HepG2 (cell line): ENCODE measurements around the gene MRPS5. TPM values are rescaled to one million over a fixed set of nuclear protein-coding genes. Genes with fewer than 3 reads are reported as not detected.
A peak's percentile ranks its signal among the peaks of the same experiment; 100 is the strongest.

Source experiments
- ETV5 ChIP-seq: IDR thresholded peaks from 2 replicates; pipeline ENCODE4 v1.6.1; 2018; ENCODE audit warnings: missing biosample characterization, missing genetic modification reagents, inconsistent platforms, borderline replicate concordance
- GTF2F1 ChIP-seq: fragments of 150-350 bp; IDR thresholded peaks from 2 replicates; pipeline ENCODE4 v1.6.1; 2014; ENCODE audit warnings: low read length
- HOXD1 ChIP-seq: sonication (generic); formaldehyde crosslinking; IDR thresholded peaks from 2 replicates; pipeline ENCODE4 v1.5.0; 2020; ENCODE audit warnings: missing genetic modification reagents
- KLF6 ChIP-seq: IDR thresholded peaks from 2 replicates; pipeline ENCODE4 v1.8.0; 2016; ENCODE audit warnings: missing biosample characterization, missing genetic modification reagents
- MIER2 ChIP-seq: IDR thresholded peaks from 2 replicates; pipeline ENCODE4 v1.6.1; 2016; ENCODE audit warnings: missing biosample characterization, missing genetic modification reagents
- MYNN ChIP-seq: sonication (generic); formaldehyde crosslinking; IDR thresholded peaks from 2 replicates; pipeline ENCODE4 v1.4.0; 2020; ENCODE audit warnings: mild to moderate bottlenecking, low read depth, missing genetic modification reagents
- NFYB ChIP-seq: sonication (generic); formaldehyde crosslinking; IDR thresholded peaks from 2 replicates; pipeline ENCODE4 v1.4.0; 2020; ENCODE audit warnings: missing genetic modification reagents
- ONECUT2 ChIP-seq: sonication (generic); formaldehyde crosslinking; IDR thresholded peaks from 2 replicates; pipeline ENCODE4 v1.4.0; 2020; ENCODE audit warnings: missing genetic modification reagents
- PHF21A ChIP-seq: sonication (generic); formaldehyde crosslinking; IDR thresholded peaks from 2 replicates; pipeline ENCODE4 v1.5.0; 2020; ENCODE audit warnings: mild to moderate bottlenecking, missing genetic modification reagents
- ZBTB42 ChIP-seq: sonication (generic); formaldehyde crosslinking; IDR thresholded peaks from 2 replicates; pipeline ENCODE4 v1.5.0; 2020; ENCODE audit warnings: mild to moderate bottlenecking, missing genetic modification reagents
- ZNF547 ChIP-seq: sonication (generic); formaldehyde crosslinking; IDR thresholded peaks from 2 replicates; pipeline ENCODE4 v1.5.1; 2020; ENCODE audit warnings: mild to moderate bottlenecking, missing genetic modification reagents
- ZNF563 ChIP-seq: sonication (generic); formaldehyde crosslinking; IDR thresholded peaks from 2 replicates; pipeline ENCODE4 v1.8.0; 2022; ENCODE audit warnings: mild to moderate bottlenecking, moderate library complexity, missing genetic modification reagents
- polyA plus RNA-seq, 8 experiments: library from polyadenylated mRNA; depleted of rRNA in 3 of 8; stranded (reverse) in 7 of 8; unstranded in 1 of 8; fragments of >200 nt; fragmentation: Illumina TruSeq in 4 of 8; extraction: Trizol in 4 of 8; gene quantifications; 2 replicates each; pipeline versions ENCODE4 v1.2.1 to v1.2.3, GENCODE V29; 2011 to 2016; ENCODE audit warnings: low read depth in 4 of 8, missing spikeins in 1 of 8, mixed read lengths in 1 of 8; ENCODE audit not compliant: insufficient read depth in 1 of 8
- total RNA-seq, 5 experiments: library from RNA; depleted of rRNA; stranded (reverse); fragments of >200 nt; fragmentation: Illumina TruSeq; extraction: Trizol; gene quantifications; 2 replicates each; pipeline ENCODE4 v1.2.3, GENCODE V29; 2016; ENCODE audit warnings: low read depth in 1 of 5
- TF ChIP-seq, protein P1 (sequence below): IDR thresholded peaks from 2 replicates; pipeline ENCODE4 v1.6.1; 2016
- TF ChIP-seq, protein P2 (sequence below): IDR thresholded peaks from 2 replicates; pipeline ENCODE4 v1.6.1; 2016
- TF ChIP-seq, protein P3 (sequence below): sonication (generic); formaldehyde crosslinking; IDR thresholded peaks from 2 replicates; pipeline ENCODE4 v1.4.0; 2020; ENCODE audit warnings: mild to moderate bottlenecking, missing genetic modification reagents
- TF ChIP-seq, protein P4 (sequence below): IDR thresholded peaks from 2 replicates; pipeline ENCODE4 v1.6.1; 2012; ENCODE audit warnings: low read depth, low read length, improper control_type of control experiment
- TF ChIP-seq, protein P5 (sequence below), 2 experiments: sonication (generic) in 1 of 2; formaldehyde crosslinking in 1 of 2; IDR thresholded peaks; 2 replicates each; pipeline versions ENCODE4 v1.4.0 to v1.6.1; 2018 to 2020; ENCODE audit warnings: missing genetic modification reagents in 2 of 2, borderline replicate concordance in 1 of 2, low read depth in 1 of 2, mild to moderate bottlenecking in 1 of 2, missing biosample characterization in 1 of 2
- TF ChIP-seq, protein P6 (sequence below): sonication (generic); formaldehyde crosslinking; IDR thresholded peaks from 2 replicates; pipeline ENCODE4 v1.4.0; 2020; ENCODE audit warnings: mild to moderate bottlenecking, missing genetic modification reagents, borderline replicate concordance
- TF ChIP-seq, protein P7 (sequence below): sonication (generic); formaldehyde crosslinking; IDR thresholded peaks from 2 replicates; pipeline ENCODE4 v1.5.0; 2020; ENCODE audit warnings: mild to moderate bottlenecking, missing genetic modification reagents

Gene MRPS5
- total and polyA plus RNA-seq, 2 of the 13 experiments (the other 11 are each of a cell fraction or from before 2014, with no cell fraction given) = 98.8 to 134 TPM

DNA sequence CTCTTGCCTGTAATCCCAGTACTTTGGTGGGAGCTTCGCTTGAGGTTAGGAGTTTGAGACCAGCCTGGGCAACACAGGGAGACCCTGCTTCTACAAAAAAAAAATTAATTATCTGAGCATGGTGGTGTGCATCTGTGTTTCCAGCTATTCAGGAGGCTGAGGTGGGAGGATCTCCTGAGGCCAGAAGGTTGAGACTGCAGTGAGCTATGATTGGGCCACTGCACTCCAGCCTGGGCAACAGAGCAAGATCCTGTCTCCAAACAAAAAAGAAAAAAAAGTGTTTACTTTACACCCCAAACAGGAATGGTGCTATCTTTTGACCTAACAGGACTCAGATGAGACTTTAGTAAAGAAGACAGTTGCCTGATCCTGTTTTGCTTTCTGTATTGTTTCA is 60.5 kb downstream of the MRPS5 start (continued):
- TF ChIP-seq, protein P1, sequence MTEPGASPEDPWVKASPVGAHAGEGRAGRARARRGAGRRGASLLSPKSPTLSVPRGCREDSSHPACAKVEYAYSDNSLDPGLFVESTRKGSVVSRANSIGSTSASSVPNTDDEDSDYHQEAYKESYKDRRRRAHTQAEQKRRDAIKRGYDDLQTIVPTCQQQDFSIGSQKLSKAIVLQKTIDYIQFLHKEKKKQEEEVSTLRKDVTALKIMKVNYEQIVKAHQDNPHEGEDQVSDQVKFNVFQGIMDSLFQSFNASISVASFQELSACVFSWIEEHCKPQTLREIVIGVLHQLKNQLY (CRISPR knock-in tag) = no peak
- TF ChIP-seq, protein P2, sequence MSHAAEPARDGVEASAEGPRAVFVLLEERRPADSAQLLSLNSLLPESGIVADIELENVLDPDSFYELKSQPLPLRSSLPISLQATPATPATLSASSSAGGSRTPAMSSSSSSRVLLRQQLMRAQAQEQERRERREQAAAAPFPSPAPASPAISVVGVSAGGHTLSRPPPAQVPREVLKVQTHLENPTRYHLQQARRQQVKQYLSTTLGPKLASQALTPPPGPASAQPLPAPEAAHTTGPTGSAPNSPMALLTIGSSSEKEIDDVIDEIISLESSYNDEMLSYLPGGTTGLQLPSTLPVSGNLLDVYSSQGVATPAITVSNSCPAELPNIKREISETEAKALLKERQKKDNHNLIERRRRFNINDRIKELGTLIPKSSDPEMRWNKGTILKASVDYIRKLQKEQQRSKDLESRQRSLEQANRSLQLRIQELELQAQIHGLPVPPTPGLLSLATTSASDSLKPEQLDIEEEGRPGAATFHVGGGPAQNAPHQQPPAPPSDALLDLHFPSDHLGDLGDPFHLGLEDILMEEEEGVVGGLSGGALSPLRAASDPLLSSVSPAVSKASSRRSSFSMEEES (CRISPR knock-in tag) = no peak
- TF ChIP-seq MIER2 (CRISPR knock-in tag) (no peak), NFYB (CRISPR knock-in tag) (peak; percentile 26; the same call in 1 of the 2 replicates), HOXD1 (no peak), KLF6 (CRISPR knock-in tag) (no peak), GTF2F1 (no peak), ZBTB42 (CRISPR knock-in tag) (no peak), ZNF547 (no peak), ONECUT2 (CRISPR knock-in tag) (no peak), PHF21A (CRISPR knock-in tag) (no peak), MYNN (no peak), ZNF563 (CRISPR knock-in tag) (no peak), ETV5 (CRISPR knock-in tag) (no peak)
- TF ChIP-seq, protein P3, sequence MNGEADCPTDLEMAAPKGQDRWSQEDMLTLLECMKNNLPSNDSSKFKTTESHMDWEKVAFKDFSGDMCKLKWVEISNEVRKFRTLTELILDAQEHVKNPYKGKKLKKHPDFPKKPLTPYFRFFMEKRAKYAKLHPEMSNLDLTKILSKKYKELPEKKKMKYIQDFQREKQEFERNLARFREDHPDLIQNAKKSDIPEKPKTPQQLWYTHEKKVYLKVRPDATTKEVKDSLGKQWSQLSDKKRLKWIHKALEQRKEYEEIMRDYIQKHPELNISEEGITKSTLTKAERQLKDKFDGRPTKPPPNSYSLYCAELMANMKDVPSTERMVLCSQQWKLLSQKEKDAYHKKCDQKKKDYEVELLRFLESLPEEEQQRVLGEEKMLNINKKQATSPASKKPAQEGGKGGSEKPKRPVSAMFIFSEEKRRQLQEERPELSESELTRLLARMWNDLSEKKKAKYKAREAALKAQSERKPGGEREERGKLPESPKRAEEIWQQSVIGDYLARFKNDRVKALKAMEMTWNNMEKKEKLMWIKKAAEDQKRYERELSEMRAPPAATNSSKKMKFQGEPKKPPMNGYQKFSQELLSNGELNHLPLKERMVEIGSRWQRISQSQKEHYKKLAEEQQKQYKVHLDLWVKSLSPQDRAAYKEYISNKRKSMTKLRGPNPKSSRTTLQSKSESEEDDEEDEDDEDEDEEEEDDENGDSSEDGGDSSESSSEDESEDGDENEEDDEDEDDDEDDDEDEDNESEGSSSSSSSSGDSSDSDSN (CRISPR knock-in tag) = no peak
- TF ChIP-seq, protein P4, sequence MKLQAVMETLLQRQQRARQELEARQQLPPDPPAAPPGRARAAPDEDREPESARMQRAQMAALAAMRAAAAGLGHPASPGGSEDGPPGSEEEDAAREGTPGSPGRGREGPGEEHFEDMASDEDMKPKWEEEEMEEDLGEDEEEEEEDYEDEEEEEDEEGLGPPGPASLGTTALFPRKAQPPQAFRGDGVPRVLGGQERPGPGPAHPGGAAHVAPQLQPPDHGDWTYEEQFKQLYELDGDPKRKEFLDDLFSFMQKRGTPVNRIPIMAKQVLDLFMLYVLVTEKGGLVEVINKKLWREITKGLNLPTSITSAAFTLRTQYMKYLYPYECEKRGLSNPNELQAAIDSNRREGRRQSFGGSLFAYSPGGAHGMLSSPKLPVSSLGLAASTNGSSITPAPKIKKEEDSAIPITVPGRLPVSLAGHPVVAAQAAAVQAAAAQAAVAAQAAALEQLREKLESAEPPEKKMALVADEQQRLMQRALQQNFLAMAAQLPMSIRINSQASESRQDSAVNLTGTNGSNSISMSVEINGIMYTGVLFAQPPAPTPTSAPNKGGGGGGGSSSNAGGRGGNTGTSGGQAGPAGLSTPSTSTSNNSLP = no peak
- TF ChIP-seq, protein P5, sequence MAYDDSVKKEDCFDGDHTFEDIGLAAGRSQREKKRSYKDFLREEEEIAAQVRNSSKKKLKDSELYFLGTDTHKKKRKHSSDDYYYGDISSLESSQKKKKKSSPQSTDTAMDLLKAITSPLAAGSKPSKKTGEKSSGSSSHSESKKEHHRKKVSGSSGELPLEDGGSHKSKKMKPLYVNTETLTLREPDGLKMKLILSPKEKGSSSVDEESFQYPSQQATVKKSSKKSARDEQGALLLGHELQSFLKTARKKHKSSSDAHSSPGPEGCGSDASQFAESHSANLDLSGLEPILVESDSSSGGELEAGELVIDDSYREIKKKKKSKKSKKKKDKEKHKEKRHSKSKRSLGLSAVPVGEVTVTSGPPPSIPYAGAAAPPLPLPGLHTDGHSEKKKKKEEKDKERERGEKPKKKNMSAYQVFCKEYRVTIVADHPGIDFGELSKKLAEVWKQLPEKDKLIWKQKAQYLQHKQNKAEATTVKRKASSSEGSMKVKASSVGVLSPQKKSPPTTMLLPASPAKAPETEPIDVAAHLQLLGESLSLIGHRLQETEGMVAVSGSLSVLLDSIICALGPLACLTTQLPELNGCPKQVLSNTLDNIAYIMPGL (CRISPR knock-in tag; IDR thresholded peaks at IDR 0.05; ENCODE audit: borderline replicate concordance in 1 of 2, low read depth in 1 of 2) = 0 out of 4 replicates have a peak, but pooled peaks of 1 of the 2 experiments have one; percentile 12
- TF ChIP-seq, protein P6, sequence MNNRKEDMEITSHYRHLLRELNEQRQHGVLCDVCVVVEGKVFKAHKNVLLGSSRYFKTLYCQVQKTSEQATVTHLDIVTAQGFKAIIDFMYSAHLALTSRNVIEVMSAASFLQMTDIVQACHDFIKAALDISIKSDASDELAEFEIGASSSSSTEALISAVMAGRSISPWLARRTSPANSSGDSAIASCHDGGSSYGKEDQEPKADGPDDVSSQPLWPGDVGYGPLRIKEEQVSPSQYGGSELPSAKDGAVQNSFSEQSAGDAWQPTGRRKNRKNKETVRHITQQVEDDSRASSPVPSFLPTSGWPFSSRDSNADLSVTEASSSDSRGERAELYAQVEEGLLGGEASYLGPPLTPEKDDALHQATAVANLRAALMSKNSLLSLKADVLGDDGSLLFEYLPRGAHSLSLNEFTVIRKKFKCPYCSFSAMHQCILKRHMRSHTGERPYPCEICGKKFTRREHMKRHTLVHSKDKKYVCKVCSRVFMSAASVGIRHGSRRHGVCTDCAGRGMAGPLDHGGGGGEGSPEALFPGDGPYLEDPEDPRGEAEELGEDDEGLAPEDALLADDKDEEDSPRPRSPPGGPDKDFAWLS = no peak
- TF ChIP-seq, protein P7, sequence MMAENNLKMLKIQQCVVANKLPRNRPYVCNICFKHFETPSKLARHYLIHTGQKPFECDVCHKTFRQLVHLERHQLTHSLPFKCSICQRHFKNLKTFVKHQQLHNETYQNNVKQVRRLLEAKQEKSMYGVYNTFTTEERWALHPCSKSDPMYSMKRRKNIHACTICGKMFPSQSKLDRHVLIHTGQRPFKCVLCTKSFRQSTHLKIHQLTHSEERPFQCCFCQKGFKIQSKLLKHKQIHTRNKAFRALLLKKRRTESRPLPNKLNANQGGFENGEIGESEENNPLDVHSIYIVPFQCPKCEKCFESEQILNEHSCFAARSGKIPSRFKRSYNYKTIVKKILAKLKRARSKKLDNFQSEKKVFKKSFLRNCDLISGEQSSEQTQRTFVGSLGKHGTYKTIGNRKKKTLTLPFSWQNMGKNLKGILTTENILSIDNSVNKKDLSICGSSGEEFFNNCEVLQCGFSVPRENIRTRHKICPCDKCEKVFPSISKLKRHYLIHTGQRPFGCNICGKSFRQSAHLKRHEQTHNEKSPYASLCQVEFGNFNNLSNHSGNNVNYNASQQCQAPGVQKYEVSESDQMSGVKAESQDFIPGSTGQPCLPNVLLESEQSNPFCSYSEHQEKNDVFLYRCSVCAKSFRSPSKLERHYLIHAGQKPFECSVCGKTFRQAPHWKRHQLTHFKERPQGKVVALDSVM = peak; percentile 95
